ENCODE results near the gene ELF2.

- TF ChIP-seq, protein P1, sequence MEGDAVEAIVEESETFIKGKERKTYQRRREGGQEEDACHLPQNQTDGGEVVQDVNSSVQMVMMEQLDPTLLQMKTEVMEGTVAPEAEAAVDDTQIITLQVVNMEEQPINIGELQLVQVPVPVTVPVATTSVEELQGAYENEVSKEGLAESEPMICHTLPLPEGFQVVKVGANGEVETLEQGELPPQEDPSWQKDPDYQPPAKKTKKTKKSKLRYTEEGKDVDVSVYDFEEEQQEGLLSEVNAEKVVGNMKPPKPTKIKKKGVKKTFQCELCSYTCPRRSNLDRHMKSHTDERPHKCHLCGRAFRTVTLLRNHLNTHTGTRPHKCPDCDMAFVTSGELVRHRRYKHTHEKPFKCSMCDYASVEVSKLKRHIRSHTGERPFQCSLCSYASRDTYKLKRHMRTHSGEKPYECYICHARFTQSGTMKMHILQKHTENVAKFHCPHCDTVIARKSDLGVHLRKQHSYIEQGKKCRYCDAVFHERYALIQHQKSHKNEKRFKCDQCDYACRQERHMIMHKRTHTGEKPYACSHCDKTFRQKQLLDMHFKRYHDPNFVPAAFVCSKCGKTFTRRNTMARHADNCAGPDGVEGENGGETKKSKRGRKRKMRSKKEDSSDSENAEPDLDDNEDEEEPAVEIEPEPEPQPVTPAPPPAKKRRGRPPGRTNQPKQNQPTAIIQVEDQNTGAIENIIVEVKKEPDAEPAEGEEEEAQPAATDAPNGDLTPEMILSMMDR (IDR thresholded peaks at IDR 0.05), result no peak
- no peak for TF ChIP-seq EZH2 (IDR thresholded peaks at IDR 0.05)
Measured at GRCh38 chr4:139137763-139138162, 39.3 kb downstream of the ELF2 start.
